Activated gamma-delta T cell (primary cell): ENCODE results near the gene KIF6.

Experiments used
- DNase-seq: peaks from one replicate; lab custom pipeline; 2025; lab: John Stamatoyannopoulos, UW

Gene KIF6

DNA sequence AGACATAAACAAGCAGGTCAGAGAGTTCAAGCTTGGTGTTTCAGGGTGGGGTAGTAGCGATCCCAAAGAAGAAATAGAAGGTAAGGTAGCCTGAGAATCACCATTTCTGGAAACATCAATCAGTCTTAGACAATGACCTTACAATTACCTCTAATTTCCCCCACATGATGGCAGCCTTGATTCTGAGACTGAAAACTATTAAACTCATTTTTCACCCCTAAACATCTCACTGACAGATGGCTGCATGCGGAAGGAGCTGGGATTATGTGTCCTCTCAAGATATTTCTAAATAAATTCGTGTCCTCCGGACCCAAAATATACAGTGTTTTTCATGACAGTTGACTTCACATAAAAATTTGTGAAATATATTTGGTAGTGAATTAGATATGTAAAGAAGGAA, 61.0 kb downstream of the KIF6 start:
- DNase-seq: no peak

DNA sequence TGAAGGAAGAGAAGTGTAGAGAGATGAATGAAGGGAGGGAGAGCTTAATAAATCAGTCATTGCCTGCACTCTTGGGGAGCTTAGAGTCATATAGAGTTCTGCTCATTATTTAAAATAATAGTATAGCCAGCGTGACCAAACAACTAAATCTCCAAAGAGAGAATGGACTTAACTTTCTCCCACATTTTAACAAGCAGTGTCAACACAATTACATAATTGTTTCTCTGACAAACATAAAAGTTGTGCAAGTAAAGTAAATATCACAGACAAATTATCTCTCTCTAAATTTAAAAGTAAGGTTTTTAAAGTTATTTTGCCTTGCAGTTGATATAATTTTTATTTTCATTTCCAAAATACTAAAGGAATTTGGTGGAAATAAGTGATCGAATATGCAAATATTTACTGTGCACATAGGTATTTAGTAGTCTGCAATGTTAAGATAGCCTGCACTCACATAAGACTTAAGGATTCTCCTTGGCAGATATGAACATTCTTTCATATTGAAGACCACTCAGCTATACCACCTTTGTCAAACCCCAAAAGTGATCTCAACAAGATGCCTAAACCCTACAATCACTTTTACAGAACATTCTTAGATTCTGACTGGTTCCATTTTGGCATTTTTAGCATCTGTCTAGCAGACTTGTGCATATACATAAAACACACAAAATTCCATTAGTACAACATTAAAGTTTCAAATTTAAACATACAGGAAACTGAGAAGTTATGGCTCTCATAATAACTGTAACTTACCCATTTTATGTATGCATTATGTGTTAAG, 67.7 kb downstream of the KIF6 start:
- no peak for DNase-seq

DNA sequence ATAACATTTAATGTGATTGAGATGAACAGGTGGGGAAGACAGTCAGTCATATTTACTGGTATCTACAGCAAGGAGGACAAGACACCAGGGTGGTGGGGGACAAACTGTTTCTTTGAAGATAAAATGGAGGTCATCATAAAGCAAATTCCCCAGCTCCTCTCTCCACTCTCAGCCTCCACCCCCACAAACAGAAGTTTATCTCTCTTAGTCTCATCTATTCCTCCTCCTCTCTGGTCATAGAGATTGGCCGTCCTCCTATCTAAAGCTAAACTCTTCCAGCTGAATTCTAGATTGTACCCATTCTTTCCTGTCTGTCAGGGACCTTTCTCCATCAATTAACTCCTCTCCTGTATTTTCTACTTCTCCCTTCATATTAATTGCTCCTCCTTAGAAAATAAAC, 71.1 kb downstream of the KIF6 start:
- DNase-seq: no peak

DNA sequence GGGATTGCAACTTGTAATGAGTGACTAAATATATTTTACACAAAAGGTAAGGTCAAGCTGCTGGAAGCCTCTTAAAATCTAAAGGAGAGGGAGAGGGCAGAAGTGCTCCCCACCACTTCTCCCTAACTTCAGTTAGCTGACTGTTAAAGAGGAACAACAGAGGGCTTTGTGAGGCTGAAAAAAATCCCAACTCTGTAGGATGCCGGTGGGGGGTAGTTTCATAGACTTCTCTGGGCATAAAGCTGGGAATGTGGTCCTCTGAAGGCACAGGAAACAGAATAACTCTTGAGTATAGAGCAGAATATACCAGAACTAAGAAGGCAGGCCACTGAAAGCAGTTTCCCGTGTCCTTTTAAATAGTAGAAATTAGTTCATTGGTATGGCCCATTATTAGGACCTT, 71.6 kb downstream of the KIF6 start:
- no peak for DNase-seq

DNA sequence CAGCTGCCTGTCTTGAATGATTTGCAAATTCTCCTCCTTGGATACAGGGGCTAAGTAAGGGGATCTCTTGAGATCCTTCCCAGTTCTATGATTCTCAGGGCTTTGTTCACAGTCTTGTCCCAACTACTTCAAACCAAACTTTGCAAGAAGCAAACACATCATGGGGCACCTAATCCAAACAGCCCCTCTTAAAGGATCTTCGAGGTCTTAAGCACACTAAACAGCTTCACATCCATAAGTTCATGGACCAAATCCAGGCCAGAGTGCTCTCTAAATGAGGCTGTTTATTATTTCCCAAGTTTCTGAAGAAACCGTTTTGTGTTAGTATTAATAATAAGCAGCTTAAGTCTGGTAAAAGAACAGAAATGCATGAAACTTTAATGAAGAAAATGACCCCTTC, 75.2 kb downstream of the KIF6 start:
- DNase-seq: no peak

DNA sequence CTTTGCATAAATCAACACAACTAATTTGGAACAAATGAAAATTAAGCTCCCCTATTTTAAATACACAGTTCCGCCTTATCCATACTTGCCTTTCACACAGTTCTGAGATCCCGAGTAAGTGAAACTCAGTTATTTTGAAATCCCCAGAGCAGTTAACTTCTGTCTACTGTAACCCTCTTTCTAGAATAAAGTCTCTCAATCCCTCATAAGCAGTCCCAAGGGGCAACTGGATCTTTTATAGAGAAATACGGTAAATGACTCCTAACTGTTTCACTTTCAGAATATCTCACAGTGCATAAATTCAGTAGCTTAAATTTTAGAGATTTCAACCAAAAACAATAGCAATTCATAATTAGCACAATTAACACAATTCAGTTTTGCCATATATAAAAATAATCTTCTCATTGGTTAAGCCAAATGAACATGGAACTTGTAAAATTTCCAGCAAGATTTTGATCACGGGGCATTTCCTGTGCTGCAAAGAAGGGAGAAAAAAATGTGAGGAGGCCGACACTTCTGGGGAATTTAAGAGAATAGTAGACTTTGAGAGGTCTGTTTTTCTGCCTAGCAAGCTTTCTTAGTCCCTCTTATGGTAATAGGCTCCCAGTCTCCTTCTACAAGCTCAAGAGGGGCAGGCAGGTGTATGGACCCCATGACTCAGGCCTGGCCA, 78.3 kb downstream of the KIF6 start:
- DNase-seq: no peak

DNA sequence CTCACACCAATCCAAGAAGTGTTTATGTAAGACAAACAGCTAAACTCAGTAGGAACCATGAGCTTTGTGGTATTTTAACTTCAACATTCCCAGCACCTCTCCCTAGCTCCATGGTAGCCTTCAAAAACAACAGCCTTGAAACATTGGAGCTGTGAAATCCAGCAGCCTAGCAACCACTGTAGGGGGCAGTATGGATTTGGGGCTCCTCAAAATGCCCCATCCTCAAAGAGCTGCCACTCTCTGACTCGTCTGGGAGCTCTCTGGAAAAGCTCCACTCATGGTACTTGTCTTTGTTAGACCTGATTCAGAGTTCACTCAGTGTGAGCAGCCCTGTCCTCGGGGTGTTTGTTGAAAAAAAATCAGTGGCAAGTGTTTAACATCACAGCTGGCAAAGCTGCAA, 82.9 kb downstream of the KIF6 start:
- no peak for DNase-seq

DNA sequence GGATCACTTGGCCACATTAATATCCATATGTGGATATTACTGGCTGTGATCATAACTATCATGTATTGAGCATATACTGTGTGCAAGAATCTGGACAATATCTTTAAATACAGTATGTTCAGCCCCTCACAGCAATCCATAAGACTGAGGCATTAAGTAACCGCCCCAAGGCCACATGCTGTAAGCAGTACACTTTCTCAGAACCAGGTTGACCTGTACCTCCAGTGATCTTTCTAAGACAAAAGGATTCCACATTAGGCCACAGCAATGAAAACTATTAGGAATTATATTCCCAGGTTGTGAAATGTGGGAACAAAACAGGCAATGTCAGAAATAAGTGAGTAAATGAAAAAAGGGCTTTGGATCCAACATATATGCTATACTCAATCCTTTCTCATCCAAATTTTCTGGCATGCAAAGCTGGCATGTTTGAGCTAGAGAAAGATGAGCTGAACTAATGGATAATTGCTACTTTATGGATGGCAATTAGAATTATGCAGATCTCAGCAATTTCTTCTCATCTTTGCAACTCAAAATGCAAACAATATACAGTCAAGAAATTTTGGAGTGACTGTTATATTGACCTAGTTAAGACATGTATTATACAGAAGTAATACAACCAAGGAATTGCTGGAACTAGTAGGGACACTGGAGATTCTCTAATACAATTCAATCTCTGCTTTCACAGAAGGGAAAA, 86.9 kb downstream of the KIF6 start:
- DNase-seq: no peak

DNA sequence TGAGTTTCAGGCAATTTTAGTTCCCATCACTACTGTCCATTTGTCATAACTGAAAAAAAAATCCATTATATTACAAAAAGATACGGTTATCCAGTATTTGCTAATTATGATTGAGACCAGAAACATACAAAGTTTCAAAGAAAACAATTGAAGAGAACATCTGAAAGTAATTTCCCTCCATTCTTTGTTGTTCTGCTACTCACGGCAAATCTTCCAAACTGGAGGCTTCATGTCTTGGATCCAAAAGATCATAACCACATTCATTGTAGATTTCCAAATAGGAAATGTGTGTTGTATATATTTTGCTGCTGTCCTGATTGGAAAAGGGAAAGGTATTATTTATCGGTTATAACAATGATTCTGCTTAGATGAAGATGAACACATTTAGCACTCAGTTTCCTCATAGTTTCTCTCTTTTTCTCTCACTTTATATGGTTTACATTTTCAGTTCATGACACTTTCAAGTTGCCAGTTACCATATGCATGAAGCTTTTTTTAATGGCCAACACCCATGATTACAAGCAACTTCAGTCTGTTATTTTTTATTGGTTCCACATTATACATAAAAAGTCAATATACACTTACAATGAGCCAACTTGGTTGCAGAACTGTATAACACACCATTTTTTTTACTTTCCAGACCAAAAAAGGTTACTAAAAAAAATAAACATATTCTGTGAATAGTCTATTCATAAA, 90.4 kb downstream of the KIF6 start:
- DNase-seq: no peak

DNA sequence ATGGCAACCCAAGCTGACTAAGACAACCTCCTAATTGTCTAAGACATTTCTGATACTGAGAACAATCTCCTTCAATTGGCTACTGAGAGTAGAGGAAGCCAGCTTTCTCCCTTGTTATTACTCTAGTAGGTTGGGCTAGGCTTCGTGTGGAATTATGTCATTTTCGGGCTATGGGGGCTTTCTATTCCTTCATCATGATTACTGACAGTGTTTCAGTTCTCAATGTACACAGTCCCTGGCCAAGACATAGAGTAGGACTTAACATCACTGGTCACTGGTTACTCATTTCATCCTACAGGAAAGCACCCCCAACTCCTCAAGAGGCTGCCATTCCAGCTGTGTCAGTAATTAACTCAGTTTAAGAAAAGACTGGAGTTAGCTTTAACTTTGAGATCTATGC, 100.0 kb downstream of the KIF6 start:
- no peak for DNase-seq

DNA sequence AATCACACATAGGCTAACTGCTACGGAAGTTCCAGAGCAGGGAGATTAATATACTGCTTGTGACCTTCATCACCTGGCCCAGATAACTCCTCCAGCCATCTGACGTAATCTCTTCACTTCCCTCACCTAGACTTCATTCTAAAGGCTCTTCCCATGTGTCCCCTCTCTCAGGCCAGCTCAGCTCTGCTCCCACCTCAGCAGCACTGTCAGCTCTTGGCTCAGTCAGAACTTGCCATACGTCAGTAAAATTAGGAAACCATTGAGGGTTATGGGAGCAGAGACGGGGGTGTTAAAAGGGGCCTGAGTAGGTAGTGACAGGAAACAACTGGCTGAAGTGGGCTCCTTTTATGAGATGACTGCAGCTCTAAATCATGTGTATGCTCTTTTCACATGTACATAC, 101.5 kb downstream of the KIF6 start:
- DNase-seq: no peak

DNA sequence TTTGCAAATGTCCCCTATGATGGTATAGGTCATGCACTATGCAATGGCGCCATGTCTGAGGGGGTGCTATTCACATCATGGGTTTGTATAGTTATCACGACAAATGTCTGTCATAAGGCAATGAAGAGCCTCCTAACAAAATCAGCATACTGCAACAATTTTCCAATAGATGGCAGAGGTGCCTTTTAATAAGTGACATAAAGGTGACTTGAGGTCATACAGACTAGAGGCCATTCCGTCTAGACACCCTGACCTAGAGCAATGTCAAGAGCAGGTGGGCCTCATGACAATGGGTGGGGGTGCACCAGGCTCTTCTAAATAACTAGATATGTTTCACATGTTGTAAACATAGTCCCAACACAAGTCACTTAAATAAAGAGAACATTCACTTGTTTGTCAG, 107.7 kb downstream of the KIF6 start:
- no peak for DNase-seq

DNA sequence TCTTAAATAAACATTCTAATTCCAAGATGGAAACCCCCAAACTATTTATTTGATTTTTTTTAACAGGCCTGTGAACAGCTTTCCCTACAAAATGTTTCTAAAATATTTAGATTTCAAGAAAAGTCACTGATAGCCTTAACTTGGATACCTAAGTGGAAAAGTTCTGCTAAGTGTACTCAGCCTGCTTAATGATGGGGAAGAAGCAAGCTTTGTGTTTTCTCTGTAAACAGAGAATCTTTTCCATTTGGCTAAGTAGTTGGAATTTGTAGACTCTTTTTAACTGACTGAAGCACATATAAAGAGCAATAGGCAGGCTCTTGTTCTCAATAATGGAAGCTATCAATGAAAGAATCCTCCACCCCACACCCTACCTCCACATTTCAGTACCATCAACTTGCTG, 108.2 kb downstream of the KIF6 start:
- DNase-seq: no peak

DNA sequence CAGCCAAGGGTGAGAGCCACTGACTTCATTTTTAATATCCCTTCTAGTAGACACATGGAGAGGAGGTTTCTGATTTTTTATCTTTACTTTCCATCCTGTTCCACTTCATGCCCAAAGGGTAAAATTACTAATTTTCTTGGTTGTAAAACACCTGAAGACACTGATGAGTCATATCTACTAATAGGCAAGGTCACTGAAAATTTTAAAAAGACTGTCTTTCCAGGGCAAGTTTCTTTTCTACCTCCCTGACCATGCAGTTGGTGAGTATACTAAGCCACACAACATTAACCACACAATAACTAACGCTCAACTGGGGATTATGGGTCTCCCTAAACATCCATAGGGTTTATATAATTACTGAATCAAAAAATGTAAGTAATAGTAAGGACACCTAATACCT, 109.6 kb downstream of the KIF6 start:
- no peak for DNase-seq

DNA sequence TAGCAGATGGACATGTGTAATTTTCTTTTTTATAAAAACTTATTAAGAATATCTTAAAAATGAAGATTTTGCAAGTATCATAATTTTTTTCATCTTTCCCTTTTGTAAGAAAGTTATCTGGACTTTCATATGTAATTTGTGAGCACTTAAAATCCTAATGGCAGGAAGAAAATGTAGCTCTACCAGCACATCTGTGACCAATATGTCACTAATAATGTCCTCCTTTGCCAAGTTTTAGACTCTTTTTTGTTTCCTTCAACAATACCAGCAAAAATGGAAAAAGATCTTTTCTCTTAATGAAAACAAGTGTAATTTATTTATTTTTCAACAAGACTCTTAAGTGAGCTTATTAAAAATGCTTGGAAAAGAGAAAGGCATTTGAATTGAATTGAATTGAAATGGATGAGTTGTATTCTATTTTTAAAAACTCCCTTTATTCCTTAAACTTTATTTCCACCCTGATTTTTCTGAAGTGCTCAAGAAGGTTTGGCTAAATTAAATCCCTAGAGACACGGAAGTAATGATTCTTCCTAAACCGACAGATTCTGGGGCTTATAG, 110.7 kb downstream of the KIF6 start:
- DNase-seq: no peak

DNA sequence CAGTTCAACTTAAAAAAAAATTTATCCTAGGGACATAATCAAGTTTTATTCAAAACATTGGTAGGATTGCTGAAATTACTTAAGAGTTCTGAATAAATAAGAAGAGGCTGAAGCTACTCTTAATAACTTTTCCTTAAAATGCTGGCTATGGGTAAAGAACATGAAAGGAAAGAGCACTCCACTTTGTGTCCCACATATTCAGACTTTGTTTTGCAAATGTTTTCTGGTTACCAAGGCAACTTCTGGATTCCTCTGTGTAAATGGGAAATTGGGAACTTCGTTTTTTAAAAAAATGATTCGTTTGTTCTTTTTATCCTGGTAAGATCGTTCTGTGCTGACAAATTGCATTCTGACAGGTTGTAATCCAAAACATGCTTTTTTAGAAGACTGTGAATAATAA, 115.0 kb downstream of the KIF6 start:
- DNase-seq: no peak

DNA sequence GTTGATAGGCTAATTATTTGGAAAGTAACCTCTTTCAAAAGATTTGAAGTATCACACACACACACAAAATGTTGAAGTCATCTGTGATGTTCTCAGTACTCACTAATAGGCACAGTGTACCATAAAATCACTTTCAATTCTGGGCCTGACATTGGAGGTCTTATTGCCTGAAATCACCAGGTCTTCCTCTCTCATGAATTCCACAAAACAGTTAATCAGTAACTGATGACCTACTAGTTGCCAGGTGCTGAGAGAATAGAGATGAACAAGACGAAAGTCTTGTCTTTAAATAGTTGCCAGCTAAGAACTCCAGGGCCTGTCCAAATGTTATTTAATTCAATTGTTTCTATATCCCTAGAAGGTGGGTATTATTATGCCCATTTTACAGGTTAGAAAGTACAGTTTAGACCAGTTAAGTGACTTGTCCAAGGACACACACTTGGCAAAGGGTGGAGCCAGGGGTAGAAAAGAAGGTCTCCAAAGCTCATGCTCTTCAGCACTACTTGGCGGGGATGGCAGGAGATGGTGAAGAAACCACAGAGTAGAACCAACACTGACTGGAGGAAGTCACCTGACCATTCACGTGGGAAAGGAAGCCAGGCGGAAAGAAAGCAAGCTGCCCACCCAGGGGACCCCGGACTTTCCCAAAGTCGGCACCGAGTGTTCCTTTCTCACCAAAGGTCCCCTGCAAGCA, 116.4 kb downstream of the KIF6 start:
- DNase-seq: no peak

DNA sequence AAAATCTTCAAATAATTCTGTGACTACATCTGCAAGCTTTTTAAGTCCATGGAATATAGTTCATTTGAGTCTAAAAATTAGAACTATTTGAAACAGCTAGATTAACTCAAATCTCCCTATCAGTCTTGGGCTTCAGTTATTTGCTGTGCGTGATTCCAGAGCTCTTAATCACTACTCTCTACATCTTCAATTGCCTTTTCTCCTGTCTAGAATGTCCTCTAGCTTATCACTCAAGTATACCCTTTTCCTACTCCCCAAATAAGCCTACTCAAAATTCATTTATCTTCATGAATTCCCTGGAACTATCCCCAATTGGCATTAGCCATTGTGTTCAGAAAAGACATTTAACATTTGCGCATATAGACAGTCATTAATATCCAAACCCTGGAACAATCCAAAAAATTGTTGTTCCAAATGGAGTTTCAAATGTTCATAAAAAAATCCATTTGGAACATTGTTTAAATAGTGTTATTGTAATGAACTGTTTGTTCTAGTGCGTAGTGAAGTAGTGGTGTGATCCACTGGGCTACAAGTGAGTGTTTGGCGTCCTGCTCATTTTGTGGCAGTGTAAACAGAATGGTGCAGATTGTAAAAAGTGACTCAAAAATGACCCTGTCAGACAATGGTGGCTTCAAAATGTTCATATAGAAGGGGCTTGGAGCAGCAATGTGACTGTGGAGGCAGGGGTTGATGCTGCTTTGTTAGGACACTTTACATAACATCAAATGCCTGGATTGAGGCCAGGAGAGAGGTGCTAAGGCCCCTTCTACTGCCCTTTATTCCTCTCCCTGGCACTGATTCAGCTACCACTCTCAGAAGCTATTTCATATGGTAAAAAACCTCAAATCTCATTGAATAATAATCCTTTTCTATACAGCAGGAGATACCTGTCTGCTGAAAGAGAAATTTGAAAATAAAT, 122.3 kb downstream of the KIF6 start:
- DNase-seq: no peak

DNA sequence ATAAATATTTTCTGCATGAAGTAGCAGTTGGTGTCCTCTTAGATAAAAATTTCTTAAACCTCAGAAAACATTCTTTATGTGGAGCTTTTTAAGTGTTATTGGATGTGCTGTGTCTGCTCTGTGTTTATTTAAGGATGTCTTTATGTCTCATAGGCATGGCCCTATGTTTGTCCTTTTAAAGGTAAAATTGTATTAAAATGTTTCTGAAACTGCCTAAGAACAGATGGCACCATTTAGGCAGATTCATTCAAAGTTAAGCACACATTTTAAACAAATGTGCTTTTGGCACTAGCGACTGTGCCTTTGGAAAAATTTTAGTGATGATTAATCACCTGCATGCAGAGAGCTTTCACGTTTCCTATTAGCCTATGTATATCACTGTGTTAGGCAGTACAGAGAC, 125.2 kb downstream of the KIF6 start:
- no peak for DNase-seq

DNA sequence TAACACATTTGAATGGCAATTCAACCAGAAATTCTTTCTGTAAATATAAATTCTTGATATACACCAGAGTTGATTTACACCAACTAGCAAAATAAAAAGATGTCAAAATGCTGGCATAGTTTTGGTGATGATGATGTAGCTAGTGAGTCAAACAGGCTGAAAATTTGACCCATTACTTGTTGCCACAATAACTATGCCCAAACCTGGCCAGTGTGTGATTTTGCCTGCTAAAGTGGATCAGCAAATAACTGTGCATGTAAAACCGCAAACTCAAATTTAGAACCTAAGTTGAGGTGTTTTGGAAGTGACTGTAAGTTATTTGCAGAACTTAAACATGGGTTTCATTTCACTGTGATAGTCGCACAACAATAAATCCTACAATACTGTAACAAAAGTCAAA, 125.9 kb downstream of the KIF6 start:
- DNase-seq: no peak

DNA sequence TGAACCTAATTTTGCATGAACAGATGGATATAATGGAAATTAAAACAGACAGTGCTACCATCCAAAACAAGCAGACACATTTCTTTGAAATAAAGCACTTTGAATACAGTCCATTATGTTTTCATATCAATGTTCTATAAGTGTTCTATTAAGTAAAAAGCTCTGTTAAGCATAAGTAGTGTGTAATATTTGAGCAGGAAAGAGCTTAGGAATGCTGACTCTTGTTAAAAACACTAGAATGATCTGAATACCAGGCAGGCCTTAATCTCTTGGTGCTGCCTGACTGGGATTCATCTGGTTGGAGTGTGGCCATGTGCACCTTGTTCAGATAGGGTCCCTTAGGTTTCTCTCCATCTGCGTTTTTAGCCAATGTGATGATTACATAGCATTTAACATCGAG, 130.9 kb downstream of the KIF6 start:
- DNase-seq: no peak
